GM19193 (cell line): Measurements from ENCODE around the gene SEMA5A.

Experiments used
- POLR2A ChIP-seq: IDR thresholded peaks from 4 replicates; pipeline ENCODE4 v1.6.1; 2011; ENCODE audit not compliant: insufficient read depth, insufficient read length; ENCODE audit errors: extremely low read depth

The SEMA5A gene

GRCh38 chr5:9502864-9503263, 43.0 kb downstream of the SEMA5A start:
- no peak for TF ChIP-seq POLR2A

- TF ChIP-seq POLR2A: no peak
Observed at GRCh38 chr5:9502050-9502834, 43.6 kb downstream of the SEMA5A start.

- no peak for TF ChIP-seq POLR2A
Observed at GRCh38 chr5:9500625-9501024, 45.2 kb downstream of the SEMA5A start.

DNA sequence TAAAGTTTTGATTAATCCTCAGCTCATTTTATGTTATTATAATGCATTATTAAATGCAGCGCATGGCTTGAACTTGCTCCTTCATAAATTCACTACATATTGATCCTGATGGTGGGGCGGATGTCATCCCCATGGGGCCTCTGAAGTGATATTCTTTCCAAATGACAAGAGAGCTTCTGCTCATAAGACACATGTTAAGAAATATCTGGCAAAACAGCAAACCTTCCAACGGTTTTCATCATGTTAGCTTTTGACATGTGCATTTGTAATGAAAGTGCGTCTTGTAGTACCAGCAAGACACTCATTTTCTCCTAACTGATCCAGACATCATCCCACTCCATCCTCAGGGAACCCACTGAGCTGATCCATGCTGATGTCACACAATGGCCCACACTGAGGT, 45.7 kb downstream of the SEMA5A start:
- TF ChIP-seq POLR2A: no peak

DNA sequence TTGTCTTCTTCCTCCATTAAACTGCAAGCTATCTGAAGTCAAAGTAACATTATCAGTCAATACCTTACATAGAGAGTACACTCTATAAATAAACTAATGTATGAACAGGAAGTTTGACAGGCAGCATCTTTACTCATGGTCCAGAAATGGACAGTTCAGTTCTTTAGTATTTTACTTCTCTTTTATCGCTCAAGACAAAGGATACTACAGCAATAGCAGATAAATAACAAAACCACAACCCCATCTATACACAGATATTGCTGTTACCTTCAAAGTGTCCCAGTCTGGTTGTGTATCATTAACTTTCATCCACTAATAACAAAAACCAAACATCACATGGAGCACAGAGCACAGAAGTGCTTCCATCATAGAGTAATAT, 46.4 kb downstream of the SEMA5A start:
- TF ChIP-seq POLR2A: no peak

DNA sequence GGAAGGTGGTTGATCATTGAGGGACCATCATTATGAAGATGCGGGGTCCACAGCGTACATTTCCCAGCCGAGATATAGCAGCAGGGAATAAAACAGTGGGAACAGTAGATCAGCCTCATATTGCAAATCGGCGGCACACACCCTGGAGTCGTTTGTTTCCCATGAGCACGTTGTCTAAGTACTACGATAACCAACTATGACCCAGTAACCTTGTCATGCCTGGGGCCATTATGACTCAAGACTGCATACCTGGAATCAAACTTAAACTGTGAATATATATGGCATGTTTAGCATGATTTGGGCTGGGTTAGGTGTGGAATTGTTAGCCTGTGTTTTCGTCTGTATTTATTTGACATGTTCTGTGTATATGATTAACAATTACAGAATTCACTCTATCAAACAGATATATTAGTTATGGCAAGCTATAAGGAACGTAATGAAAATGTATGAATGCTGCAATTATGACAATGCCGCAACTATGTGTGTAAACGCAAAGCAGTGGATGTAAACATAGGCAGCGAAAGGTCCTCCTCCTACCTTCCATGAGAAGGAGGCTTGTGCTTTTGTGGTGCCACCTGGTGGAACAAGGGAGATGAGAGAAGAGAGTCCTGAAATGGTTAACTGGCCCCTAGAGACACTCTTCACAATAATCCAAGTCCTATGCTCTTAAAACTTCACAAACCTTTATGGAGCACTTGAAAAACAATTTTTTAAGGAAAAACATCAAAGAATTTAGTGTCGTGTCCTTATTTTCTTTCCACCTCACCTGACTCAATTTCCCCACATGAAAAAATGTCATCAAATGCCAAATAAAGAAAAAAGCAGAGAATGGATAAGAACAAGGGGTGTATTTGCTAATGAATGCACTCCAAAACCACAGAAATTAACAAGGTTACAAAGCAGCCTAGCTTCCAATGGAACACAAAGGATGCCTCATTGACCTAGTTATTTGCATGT, 47.1 kb downstream of the SEMA5A start:
- no peak for TF ChIP-seq POLR2A

GRCh38 chr5:9497347-9497746, 48.5 kb downstream of the SEMA5A start:
- TF ChIP-seq POLR2A: no peak

DNA sequence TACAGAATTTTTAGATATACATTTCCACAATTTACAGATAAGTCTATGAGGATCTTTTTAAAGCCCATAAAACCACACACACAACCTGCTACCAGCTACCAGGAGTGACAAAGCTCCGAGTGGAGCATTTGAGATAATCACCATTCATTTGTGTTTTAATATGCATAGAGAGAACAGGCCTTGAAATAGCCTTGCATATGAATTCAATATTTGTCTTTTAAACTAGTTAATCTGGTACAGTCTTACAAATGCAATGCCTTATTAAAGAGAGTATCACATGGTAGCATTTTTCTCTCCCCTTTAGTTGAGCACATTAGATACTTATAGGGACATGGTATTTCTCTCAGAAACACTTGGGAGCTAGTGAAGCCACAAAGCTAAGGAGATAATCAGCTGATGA, 49.1 kb downstream of the SEMA5A start:
- TF ChIP-seq POLR2A: no peak

DNA sequence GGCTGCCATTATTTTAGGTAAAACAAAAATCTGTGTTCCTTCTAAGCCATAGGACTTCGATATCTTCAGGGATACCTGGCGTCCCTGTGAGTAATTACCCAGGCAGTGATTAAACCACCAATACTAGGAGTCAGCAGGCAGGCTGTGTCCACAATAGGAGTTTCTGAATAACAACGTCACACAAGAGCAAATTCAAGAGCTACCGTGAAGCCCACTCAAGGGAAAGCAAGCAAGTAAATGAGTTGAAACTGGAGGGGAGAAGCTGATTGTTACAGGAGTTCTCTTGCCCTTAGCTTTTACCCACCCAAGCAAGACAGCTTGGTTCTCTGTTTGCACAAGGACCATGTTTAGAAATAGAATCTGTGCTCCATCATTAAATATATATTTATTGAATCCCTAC, 50.8 kb downstream of the SEMA5A start:
- no peak for TF ChIP-seq POLR2A

DNA sequence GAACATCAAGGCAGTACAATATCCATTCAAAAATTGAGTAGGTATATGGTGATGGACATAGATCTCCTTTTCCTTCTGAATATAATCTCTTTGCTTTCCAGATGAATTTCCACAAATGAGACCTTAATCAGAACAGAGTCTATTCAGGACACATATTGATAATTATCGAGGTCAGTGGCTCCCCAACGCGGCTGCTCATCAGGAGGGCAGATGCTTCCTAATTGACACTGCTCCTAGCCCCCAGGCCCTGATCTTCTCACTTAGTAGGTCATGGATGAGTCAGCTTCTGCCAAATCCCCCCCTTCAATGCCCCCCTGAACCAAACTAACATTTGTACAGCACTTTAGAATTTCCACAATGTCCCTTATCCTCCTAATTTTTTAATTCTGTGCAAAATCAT, 51.6 kb downstream of the SEMA5A start:
- no peak for TF ChIP-seq POLR2A

DNA sequence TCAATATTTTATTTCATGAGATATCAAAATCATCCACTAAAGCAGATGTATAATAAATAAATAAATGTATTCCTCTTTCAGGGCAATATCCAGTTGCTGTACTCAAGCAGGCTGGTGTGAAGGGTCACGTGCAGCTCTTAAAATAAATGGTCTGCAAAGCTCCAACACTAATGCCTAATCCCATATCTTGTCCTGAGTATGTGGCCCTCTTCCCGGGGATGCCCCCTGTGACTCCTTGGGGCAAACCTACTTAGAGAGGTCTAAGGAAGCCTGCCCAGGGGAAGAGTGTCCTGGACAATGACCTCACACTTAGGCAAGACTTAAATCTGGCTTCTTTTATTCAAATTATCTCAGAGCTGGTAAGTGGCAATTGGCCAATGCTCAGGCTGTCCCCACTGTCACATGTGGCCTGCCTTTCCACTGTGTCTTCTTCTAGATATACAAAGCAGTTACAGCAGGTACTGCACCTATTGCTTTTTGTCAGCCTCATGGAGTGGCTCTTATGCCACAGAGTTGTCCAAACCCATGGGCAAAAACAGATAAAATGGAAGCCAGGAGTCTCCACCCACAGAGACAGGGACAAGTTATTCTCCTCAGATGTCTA, 55.3 kb downstream of the SEMA5A start:
- no peak for TF ChIP-seq POLR2A

DNA sequence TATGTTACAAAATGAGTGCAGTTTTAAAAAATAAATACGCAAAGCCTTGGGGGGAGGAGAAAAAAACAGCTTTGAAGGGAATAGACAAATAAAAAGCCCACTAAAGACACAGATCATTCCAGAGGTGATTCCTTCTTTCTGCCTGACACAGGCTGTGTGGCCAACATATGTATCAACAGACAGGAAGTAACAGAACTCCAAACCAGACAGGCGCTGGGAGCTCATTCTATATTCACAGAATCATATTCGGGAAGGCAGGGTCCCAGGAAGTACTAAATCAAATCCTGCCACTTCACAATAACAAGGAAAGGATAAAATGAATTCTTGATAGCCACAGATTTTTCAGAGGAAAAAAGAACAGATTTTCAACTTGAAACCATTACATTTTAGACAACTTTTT, 62.1 kb downstream of the SEMA5A start:
- no peak for TF ChIP-seq POLR2A

GRCh38 chr5:9483243-9483642, 62.6 kb downstream of the SEMA5A start:
- no peak for TF ChIP-seq POLR2A

DNA sequence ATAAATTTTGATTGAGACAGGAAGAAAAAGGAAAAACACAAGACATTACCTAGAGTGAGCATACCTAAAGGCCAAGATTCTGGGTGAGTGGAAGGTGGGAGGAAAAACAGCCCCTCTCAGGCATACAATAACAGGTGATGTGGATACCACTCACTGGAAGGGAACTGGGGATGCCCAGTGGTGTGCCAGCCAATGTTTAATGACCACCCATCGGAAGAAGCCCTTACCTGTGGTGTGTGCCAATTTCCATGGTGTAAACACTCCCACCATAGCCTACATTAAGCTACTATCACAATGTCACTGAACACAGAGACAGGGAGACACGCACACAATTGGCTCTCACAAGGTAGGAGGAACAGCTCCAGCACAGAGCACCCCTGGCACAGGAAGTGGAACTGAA, 63.5 kb downstream of the SEMA5A start:
- TF ChIP-seq POLR2A: no peak

DNA sequence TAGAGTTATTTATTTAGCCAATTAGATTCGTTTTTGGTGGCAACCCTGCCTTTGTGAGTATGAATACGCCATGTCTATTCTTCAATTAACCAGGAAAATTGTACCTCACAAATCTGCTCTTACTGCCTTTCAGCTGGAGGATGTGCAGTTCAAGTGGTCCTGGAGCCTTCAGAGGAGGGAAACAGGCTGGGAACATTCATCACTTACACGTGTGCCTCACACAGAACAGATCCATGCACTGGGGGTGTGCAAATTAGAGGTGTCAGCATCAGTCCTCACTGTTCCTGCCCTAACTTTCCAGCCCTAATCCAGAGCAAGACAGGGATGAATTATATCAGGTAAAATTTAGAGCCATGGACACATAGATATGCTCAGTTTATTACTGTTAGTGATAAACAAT, 65.4 kb downstream of the SEMA5A start:
- TF ChIP-seq POLR2A: no peak
